Kidney (tissue), 14 donors: ENCODE data around the gene HMGN3. TPM values are rescaled to one million over a fixed set of nuclear protein-coding genes. Genes with fewer than 3 reads are reported as not detected.

Source experiments
- DNase-seq, 5 donors: peaks; one replicate each; pipeline ENCODE4 v3.0.0-alpha.2; 2013 to 2020
- FAIRE-seq: peaks from 2 replicates; lab custom pipeline; 2012; peaks lifted over from hg19 to GRCh38; lab: Jason Lieb, UNC
- H3K27ac ChIP-seq, 2 donors: one replicate each; pipeline ENCODE4 v1.7.0; 2013; ENCODE audit warnings: low read depth in 2 of 2, low read length in 2 of 2, inconsistent platforms in 1 of 2
- H3K27me3 ChIP-seq: one replicate; pipeline ENCODE4 v1.7.1; 2013; ENCODE audit warnings: low read length, inconsistent platforms; ENCODE audit not compliant: control insufficient read depth, insufficient read depth
- H3K36me3 ChIP-seq, 3 donors: one replicate each; pipeline versions ENCODE4 v1.7.0 to v1.7.1; 2013; ENCODE audit warnings: low read length in 3 of 3, control low read depth in 1 of 3, inconsistent platforms in 1 of 3; ENCODE audit not compliant: insufficient read depth in 3 of 3, control insufficient read depth in 2 of 3
- H3K4me1 ChIP-seq, 3 donors: one replicate each; pipeline versions ENCODE4 v1.7.0 to v1.7.1; 2013; ENCODE audit warnings: low read length in 3 of 3, inconsistent platforms in 1 of 3, low read depth in 1 of 3; ENCODE audit not compliant: control insufficient read depth in 2 of 3, insufficient read depth in 2 of 3
- H3K4me3 ChIP-seq, 3 donors: one replicate each; pipeline versions ENCODE4 v1.7.0 to v1.8.1; 2013; ENCODE audit warnings: low read length in 3 of 3, control low read depth in 1 of 3, inconsistent platforms in 1 of 3
- H3K9ac ChIP-seq, 3 donors: one replicate each; pipeline versions ENCODE4 v1.7.0 to v1.7.1; 2013; ENCODE audit warnings: low read length in 3 of 3, control low read depth in 1 of 3, inconsistent platforms in 1 of 3
- H3K9me3 ChIP-seq, 3 donors: one replicate each; pipeline versions ENCODE4 v1.7.0 to v1.7.1; 2013; ENCODE audit warnings: low read length in 3 of 3, control low read depth in 1 of 3, inconsistent platforms in 1 of 3; ENCODE audit not compliant: control insufficient read depth in 2 of 3, insufficient read depth in 1 of 3
- intact Hi-C: fragments of 100-400 bp; cut with DNase I; formaldehyde crosslinking; loops from one replicate; pipeline ENCODE4 v1.11.1; 2022
- polyA plus RNA-seq: library from polyadenylated mRNA; stranded (reverse); fragments of 350-450 nt; fragmentation: Illumina TruSeq; extraction: RNeasy Lipid Tissue Mini Kit (QIAGEN cat#74804); gene quantifications from one replicate; pipeline ENCODE4 v1.2.3, GENCODE V29; 2014; ENCODE audit warnings: low read depth, low replicate concordance; ENCODE audit not compliant: insufficient read depth
- total RNA-seq: library from RNA; stranded (reverse); fragmentation: NEBNext Ultra II Directional; extraction: Animal tissue kit (Norgen Biotek cat#: 25700); gene quantifications from one replicate; pipeline ENCODE4 v1.2.1, GENCODE V29; 2021
- TF ChIP-seq, protein P1 (sequence below): IDR thresholded peaks from 3 replicates; pipeline ENCODE4 v1.5.1; 2012; ENCODE audit warnings: mild to moderate bottlenecking, moderate library complexity, borderline replicate concordance; ENCODE audit not compliant: insufficient read depth; ENCODE audit errors: extremely low read depth
- donor health status: control.
- donor health status: control.
- donor health status: control.
- donor health status: control.
- donor health status: control.
- donor health status: DM: yes; HTN: yes; CAD: no.
- donor health status: Normal renal cell carcinoma (clear cell type).

HMGN3 gene
- total and polyA plus RNA-seq, 2 donors from 2014 or later = 110 to 314 TPM

DNA sequence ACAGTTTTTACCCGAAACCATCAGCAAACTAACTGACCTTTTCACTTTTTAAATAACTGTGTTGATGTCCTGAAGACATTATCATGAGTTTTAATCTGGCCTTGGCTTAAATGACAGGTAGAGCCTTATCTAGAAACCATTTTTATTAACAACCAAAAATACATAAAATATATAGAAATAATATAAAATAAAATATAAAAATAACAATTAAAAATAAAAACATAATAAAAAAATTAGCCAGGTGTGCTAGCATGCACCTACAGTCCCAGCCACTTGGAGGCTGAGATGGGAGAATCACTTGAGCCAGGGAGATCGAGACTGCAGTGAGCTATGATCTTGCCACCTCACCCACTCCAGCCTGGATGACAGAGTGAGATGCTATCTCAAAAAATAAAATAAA lies 21.6 kb downstream of the HMGN3 start:
- no peaks in the 10 kb centered on the region for H3K27me3 ChIP-seq
- peak; percentile 41 for FAIRE-seq
- no peak for DNase-seq
- no peak overlapping the region for H3K9ac ChIP-seq
- H3K4me3 ChIP-seq = no peak overlapping the region
- no peak overlapping the region for H3K27ac ChIP-seq
- intact Hi-C loops = no loop called here
- no peaks in the 10 kb centered on the region for H3K36me3 ChIP-seq
- TF ChIP-seq, protein P1, sequence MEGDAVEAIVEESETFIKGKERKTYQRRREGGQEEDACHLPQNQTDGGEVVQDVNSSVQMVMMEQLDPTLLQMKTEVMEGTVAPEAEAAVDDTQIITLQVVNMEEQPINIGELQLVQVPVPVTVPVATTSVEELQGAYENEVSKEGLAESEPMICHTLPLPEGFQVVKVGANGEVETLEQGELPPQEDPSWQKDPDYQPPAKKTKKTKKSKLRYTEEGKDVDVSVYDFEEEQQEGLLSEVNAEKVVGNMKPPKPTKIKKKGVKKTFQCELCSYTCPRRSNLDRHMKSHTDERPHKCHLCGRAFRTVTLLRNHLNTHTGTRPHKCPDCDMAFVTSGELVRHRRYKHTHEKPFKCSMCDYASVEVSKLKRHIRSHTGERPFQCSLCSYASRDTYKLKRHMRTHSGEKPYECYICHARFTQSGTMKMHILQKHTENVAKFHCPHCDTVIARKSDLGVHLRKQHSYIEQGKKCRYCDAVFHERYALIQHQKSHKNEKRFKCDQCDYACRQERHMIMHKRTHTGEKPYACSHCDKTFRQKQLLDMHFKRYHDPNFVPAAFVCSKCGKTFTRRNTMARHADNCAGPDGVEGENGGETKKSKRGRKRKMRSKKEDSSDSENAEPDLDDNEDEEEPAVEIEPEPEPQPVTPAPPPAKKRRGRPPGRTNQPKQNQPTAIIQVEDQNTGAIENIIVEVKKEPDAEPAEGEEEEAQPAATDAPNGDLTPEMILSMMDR = no peak
- no peaks in the 10 kb centered on the region for H3K9me3 ChIP-seq
- H3K4me1 ChIP-seq = peaks cover 0 to 3% (median 0%) of the 10 kb centered on the region in 3 donors

DNA sequence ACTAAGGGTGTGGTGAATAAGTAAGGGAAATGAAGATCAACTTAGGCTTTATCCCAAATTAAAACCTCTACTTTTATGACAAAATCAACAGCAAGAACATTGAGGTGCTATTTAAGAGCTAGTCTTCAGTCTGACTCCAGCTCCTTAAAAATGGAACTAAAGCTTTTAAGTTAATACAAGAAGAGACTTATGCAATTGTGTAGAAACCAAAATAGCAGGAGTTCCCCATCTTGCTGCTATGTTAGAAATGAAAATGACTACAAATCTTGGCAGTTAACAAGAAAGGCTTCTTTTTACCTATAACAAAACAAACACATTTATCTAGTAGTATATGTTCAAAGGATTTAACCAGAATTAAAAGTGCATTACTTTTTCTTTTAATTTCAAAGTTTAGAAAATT lies 25.7 kb downstream of the HMGN3 start:
- H3K27me3 ChIP-seq = no peaks in the 10 kb centered on the region
- FAIRE-seq (no peak), DNase-seq (no peak)
- intact Hi-C loops = no loop called here
- peaks cover 0 to 2% (median 2%) of the 10 kb centered on the region in 3 donors for H3K36me3 ChIP-seq
- H3K4me1 ChIP-seq = no peaks in the 10 kb centered on the region
- no peak overlapping the region for H3K9ac ChIP-seq
- H3K4me3 ChIP-seq = no peak overlapping the region
- TF ChIP-seq, protein P1 = no peak
- H3K27ac ChIP-seq = no peak overlapping the region
- no peaks in the 10 kb centered on the region for H3K9me3 ChIP-seq

DNA sequence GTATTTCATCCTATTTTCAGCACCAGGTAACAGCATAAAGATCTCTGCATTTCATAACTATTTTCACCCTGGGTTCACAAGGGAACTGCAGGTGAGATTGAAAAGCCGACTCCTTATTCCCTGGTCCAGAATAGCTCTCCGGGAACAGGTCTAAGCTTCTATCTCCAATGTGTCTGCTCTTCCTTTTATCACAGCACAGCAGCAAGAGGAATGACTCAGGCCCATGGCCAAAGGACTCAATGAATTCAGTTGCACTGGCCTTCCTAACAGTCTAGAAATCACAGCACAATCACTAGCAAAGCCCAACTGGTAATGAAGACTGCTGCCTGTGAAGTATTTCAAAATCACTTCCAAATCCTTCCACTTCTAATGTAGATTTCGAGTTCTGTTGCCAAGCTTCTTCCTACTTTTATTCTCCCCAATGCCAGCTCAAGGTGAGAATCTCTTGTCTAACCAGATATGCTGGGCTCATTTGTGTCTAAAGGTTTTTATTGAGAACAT lies 30.7 kb downstream of the HMGN3 start:
- DNase-seq = no peak
- Histone ChIP-seq H3K9ac (no peak overlapping the region), H3K9me3 (no peaks in the 10 kb centered on the region), H3K4me1 (no peaks in the 10 kb centered on the region), H3K4me3 (no peak overlapping the region), H3K27ac (no peak overlapping the region), H3K27me3 (no peaks in the 10 kb centered on the region), H3K36me3 (peaks cover 2 to 13% (median 12%) of the 10 kb centered on the region in 3 donors)
- intact Hi-C loops = no loop called here
- no peak for FAIRE-seq
- TF ChIP-seq, protein P1 = no peak

DNA sequence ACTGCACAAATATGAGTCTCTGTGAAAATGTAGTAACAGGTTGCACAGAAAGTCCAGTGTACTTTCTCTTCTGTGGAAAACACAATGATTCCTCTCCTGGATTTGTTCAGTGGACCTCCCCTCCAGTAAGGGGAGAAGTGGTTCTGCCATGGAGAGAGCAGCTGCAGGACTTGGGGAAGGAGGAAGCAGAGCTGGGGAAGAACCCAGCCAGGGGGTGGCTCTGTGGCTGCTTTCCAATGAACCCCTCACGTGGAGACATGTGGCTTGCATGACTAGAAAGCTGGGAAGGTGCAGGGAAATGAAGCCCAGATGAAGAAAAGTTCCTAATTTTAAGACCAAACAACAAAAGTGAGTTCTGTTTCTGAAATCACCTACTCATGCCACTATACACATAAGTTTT lies 31.9 kb downstream of the HMGN3 start:
- H3K9me3 ChIP-seq = no peaks in the 10 kb centered on the region
- H3K27ac ChIP-seq = no peak overlapping the region
- H3K4me1 ChIP-seq = no peaks in the 10 kb centered on the region
- peaks cover under 1 to 13% (median 12%) of the 10 kb centered on the region in 3 donors for H3K36me3 ChIP-seq
- no peak overlapping the region for H3K4me3 ChIP-seq
- no peak for FAIRE-seq
- intact Hi-C loops = no loop called here
- TF ChIP-seq, protein P1 = no peak
- no peak overlapping the region for H3K9ac ChIP-seq
- DNase-seq = no peak
- no peaks in the 10 kb centered on the region for H3K27me3 ChIP-seq
